A549 (cell line): ENCODE data around the gene ADK. TPM values are rescaled to one million over a fixed set of nuclear protein-coding genes. Genes with fewer than 3 reads are reported as not detected.

Source experiments
- ATAC-seq, 2 experiments: fragments of 200-7000 bp in 1 of 2; fragments of >200 bp in 1 of 2; cut with Nextera tagmentation in 1 of 2; cut with Tn5 transposase in 1 of 2; 3 replicates each; pipeline versions ENCODE4 v1.8.0 to v1.9.1; 2018 to 2020; ENCODE audit warnings: mild to moderate bottlenecking in 1 of 2, moderate library complexity in 1 of 2
- CTCF ChIA-PET: fragments of 300-600 bp; sonication (Branson Sonifier 250); formaldehyde crosslinking; extraction: SDS; loops from one replicate; lab custom pipeline; 2021; ENCODE audit warnings: antibody characterized with exemption, inconsistent platforms; lab: Yijun Ruan, JAX
- POLR2A ChIA-PET: fragments of 350-600 bp; formaldehyde crosslinking; extraction: SDS; loops from one replicate; lab custom pipeline; 2021; ENCODE audit warnings: antibody characterized with exemption, inconsistent platforms; lab: Yijun Ruan, JAX
- DNase-seq, 2 experiments: peaks; one replicate each; pipeline versions ENCODE4 v3.0.0 to v3.0.0-alpha.2; 2011 to 2016; ENCODE audit warnings: low read depth in 1 of 2, low spot score in 1 of 2
- FAIRE-seq: peaks from 2 replicates; lab custom pipeline; 2011; peaks lifted over from hg19 to GRCh38; lab: Jason Lieb, UNC
- H3K27ac ChIP-seq, 2 experiments: fragments of >200 bp; sonication (Bioruptor Twin); formaldehyde crosslinking; 3 replicates each; pipeline ENCODE4 v1.5.1; 2016 to 2017
- H3K4me1 ChIP-seq: fragments of >200 bp; sonication (Bioruptor Twin); formaldehyde crosslinking; 3 replicates; pipeline ENCODE4 v1.6.1; 2016
- H3K4me2 ChIP-seq: fragments of >200 bp; sonication (Bioruptor Twin); formaldehyde crosslinking; 3 replicates; pipeline ENCODE4 v1.6.1; 2016
- H3K4me3 ChIP-seq: fragments of >200 bp; sonication (Bioruptor Twin); formaldehyde crosslinking; 3 replicates; pipeline ENCODE4 v1.5.1; 2016
- H3K9me3 ChIP-seq: fragments of >200 bp; sonication (Bioruptor Twin); formaldehyde crosslinking; 3 replicates; pipeline ENCODE4 v1.6.1; 2016
- CBX2 ChIP-seq: fragments of 200-600 bp; sonication (generic); IDR thresholded peaks from 2 replicates; pipeline ENCODE4 v1.6.1; 2016; ENCODE audit warnings: low read depth, mild to moderate bottlenecking, borderline replicate concordance
- CBX8 ChIP-seq: fragments of 200-600 bp; sonication (generic); IDR thresholded peaks from 2 replicates; pipeline ENCODE4 v1.6.1; 2016
- CEBPB ChIP-seq, 2 experiments: fragments of >200 bp in 1 of 2; sonication (Bioruptor Twin) in 1 of 2; formaldehyde crosslinking in 1 of 2; IDR thresholded peaks; 2 replicates each; pipeline ENCODE4 v1.6.1; 2012 to 2016
- EHF ChIP-seq: fragments of 250-450 bp; sonication (Bioruptor Pico); IDR thresholded peaks from 2 replicates; pipeline ENCODE4 v1.5.0; 2020; ENCODE audit warnings: mild to moderate bottlenecking
- EHMT2 ChIP-seq: fragments of 200-600 bp; sonication (generic); IDR thresholded peaks from 2 replicates; pipeline ENCODE4 v1.6.1; 2016; ENCODE audit warnings: antibody characterized with exemption, low read depth, mild to moderate bottlenecking, moderate library complexity
- FOSB ChIP-seq: fragments of 250-450 bp; sonication (Bioruptor Pico); IDR thresholded peaks from 2 replicates; pipeline ENCODE4 v1.5.0; 2020; ENCODE audit warnings: mild to moderate bottlenecking, moderate library complexity
- FOSL2 ChIP-seq, 2 experiments: fragments of 450-650 bp in 1 of 2; fragments of >200 bp in 1 of 2; sonication (Bioruptor Twin) in 1 of 2; formaldehyde crosslinking; IDR thresholded peaks; 2 replicates each; pipeline versions ENCODE4 v1.5.0 to v1.6.1; 2016 to 2020; ENCODE audit warnings: mild to moderate bottlenecking in 1 of 2, moderate library complexity in 1 of 2
- GATA3 ChIP-seq: IDR thresholded peaks from 2 replicates; pipeline ENCODE4 v1.6.1; 2012; ENCODE audit warnings: borderline replicate concordance
- HOXB5 ChIP-seq: fragments of 250-450 bp; sonication (Bioruptor Pico); IDR thresholded peaks from 2 replicates; pipeline ENCODE4 v1.5.0; 2020; ENCODE audit warnings: mild to moderate bottlenecking, moderate library complexity
- KDM5A ChIP-seq: fragments of 200-600 bp; sonication (generic); IDR thresholded peaks from 2 replicates; pipeline ENCODE4 v1.6.1; 2016; ENCODE audit warnings: antibody characterized with exemption, mild to moderate bottlenecking
- NPAS2 ChIP-seq: fragments of 250-450 bp; sonication (Bioruptor Pico); IDR thresholded peaks from 2 replicates; pipeline ENCODE4 v1.8.0; 2022; ENCODE audit warnings: mild to moderate bottlenecking, moderate library complexity, borderline replicate concordance
- PHF8 ChIP-seq: fragments of 200-600 bp; sonication (generic); IDR thresholded peaks from 2 replicates; pipeline ENCODE4 v1.6.1; 2016; ENCODE audit warnings: low read depth, mild to moderate bottlenecking, antibody characterized with exemption, moderate library complexity, borderline replicate concordance
- POLR2A ChIP-seq: IDR thresholded peaks from 2 replicates; pipeline ENCODE4 v1.6.1; 2012; ENCODE audit warnings: mild to moderate bottlenecking, low read length
- RCOR1 ChIP-seq: fragments of 150-350 bp; IDR thresholded peaks from 2 replicates; pipeline ENCODE4 v1.6.1; 2014; ENCODE audit warnings: antibody characterized with exemption, low read length, low read depth
- RFX5 ChIP-seq: fragments of 450-650 bp; IDR thresholded peaks from 2 replicates; pipeline ENCODE4 v1.7.1; 2014; ENCODE audit warnings: antibody characterized with exemption, mild to moderate bottlenecking, moderate library complexity
- SREBF2 ChIP-seq: fragments of 450-650 bp; IDR thresholded peaks from 2 replicates; pipeline ENCODE4 v1.6.1; 2014; ENCODE audit warnings: mild to moderate bottlenecking, moderate library complexity
- ZFP36 ChIP-seq: fragments of 450-650 bp; IDR thresholded peaks from 2 replicates; pipeline ENCODE4 v1.6.1; 2014; ENCODE audit warnings: borderline replicate concordance; ENCODE audit not compliant: partially characterized antibody
- ZNF302 ChIP-seq: fragments of 250-450 bp; sonication (Bioruptor Pico); IDR thresholded peaks from 2 replicates; pipeline ENCODE4 v1.9.0; 2021; ENCODE audit warnings: inconsistent platforms, mild to moderate bottlenecking, moderate library complexity
- WGBS: methylation state at CpG from one replicate; pipeline ENCODE4 v1.1.6; 2017; ENCODE audit errors: missing lambda C conversion rate; 5-methylcytosine and 5-hydroxymethylcytosine counted together
- polyA plus RNA-seq, 4 experiments: library from polyadenylated mRNA; depleted of rRNA in 3 of 4; stranded (reverse); fragments of >200 nt; fragmentation: RNase III in 1 of 4; extraction: RNeasy Plus Mini Kit Qiagen cat#74134 plus additional on column Dnase treatment in 1 of 4; gene quantifications; 2 replicates in 3 of 4; 3 replicates in 1 of 4; pipeline ENCODE4 v1.2.3, GENCODE V29; 2011 to 2017
- TF ChIP-seq, protein P1 (sequence below): fragments of 450-650 bp; IDR thresholded peaks from 2 replicates; pipeline ENCODE4 v1.6.1; 2014; ENCODE audit warnings: antibody characterized with exemption
- TF ChIP-seq, protein P2 (sequence below): fragments of >200 bp; sonication (Bioruptor Twin); formaldehyde crosslinking; IDR thresholded peaks from 3 replicates; pipeline ENCODE4 v1.6.1; 2016
- TF ChIP-seq, protein P3 (sequence below): IDR thresholded peaks from 2 replicates; pipeline ENCODE4 v1.6.1; 2012

The ADK gene
- polyA plus RNA-seq, 2 of the 4 experiments (the other 2 are of a cell fraction) = 35.8 to 40.7 TPM

DNA sequence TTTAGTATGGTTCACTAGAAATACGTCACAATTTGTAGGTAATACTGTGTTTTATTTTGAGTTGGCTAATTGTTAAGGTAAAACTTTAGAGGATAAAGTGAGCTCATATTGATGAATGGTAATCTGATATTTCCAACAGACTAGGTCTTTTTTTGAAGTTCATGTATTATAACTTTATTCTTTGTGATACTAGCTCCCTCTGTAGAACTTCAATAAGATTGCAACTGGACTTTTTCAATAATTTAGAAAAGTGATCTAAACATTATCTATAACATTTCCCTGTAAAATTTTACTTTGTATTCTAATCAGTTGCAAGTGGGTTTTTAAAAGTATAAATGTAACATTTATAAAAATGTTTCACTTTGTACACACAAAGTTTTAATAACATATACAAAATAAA, 83.5 kb downstream of the ADK start (continued):
- no peak for TF ChIP-seq ZFP36
- TF ChIP-seq CEBPB (IDR thresholded peaks at IDR 0.05) = no peak
- TF ChIP-seq SREBF2 = no peak
- no peak for TF ChIP-seq GATA3
- TF ChIP-seq, all 56 proteins: peak for 3

DNA sequence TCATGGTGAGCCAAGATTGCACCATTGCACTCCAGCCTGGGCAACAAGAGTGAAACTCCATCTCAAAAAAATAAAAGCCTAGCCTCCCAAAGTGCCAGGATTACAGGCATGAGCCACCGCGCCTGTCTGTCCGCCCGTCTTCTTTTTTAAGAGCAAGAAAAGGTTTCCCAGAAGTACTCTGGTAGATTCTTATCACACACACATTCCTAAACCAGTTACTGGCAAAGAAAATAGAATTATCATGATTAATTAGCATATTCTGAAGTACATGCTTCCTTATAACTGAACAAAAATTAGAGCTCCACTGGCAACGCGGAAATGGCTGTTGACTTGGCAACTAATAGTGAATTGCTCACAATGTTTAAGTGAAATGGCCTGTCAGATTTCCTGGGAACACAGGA, 87.0 kb downstream of the ADK start:
- ChIA-PET POLR2A (no interaction called here), CTCF (interaction anchor here (0.6 kb wide), 1 partner anchor 859 kb away, joined by 3 read pairs; no protein-coding TSS in a partner anchor)
- no peak overlapping the region for H3K27ac ChIP-seq
- FAIRE-seq (no peak), ATAC-seq (no peak), DNase-seq (no peak)
- TF ChIP-seq EHMT2 (no peak), EHF (CRISPR knock-in tag) (no peak), PHF8 (no peak), NPAS2 (no peak)
- H3K9me3 ChIP-seq = no peaks in the 10 kb centered on the region
- H3K4me1 ChIP-seq = no peaks in the 10 kb centered on the region
- H3K4me2 ChIP-seq = no peak overlapping the region
- no peak overlapping the region for H3K4me3 ChIP-seq
- 95% methylated on average over 6 of the region's 6 CpGs for WGBS

DNA sequence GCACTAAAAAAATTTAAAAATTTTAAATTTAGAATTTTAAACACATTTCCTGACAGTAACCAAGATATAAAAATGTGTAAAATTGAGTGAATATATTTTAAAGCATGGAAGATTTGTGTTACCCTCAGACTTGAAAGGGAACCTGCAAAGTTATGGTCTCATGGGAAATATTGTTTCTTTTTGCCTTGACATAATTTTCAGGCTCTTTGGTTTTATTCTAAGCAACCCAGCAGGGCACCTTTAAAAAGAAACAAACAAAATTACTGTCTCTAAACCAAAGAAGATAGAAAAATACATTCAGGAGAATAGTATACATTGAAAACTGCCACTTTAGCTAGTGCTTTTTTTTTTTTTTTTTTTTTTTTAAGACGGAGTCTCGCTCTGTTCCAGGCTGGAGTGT, 87.5 kb downstream of the ADK start:
- FAIRE-seq (no peak), DNase-seq (no peak), ATAC-seq (no peak)
- Histone ChIP-seq H3K27ac (no peak overlapping the region), H3K9me3 (no peaks in the 10 kb centered on the region), H3K4me3 (no peak overlapping the region), H3K4me1 (no peaks in the 10 kb centered on the region)
- CTCF ChIA-PET = interaction anchor here (1.4 kb wide), 1 partner anchor 862 kb away, joined by 7 read pairs; no protein-coding TSS in a partner anchor
- POLR2A ChIA-PET = no interaction called here
- TF ChIP-seq RFX5 (no peak), EHMT2 (no peak), FOSL2 (IDR thresholded peaks at IDR 0.05) (no peak), FOSL2 (CRISPR knock-in tag; IDR thresholded peaks at IDR 0.05) (no peak), HOXB5 (CRISPR knock-in tag) (no peak), KDM5A (no peak), RCOR1 (no peak), FOSB (CRISPR knock-in tag) (no peak), CBX2 (no peak)
- TF ChIP-seq, protein P1, sequence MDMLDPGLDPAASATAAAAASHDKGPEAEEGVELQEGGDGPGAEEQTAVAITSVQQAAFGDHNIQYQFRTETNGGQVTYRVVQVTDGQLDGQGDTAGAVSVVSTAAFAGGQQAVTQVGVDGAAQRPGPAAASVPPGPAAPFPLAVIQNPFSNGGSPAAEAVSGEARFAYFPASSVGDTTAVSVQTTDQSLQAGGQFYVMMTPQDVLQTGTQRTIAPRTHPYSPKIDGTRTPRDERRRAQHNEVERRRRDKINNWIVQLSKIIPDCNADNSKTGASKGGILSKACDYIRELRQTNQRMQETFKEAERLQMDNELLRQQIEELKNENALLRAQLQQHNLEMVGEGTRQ = no peak
- TF ChIP-seq, protein P2, sequence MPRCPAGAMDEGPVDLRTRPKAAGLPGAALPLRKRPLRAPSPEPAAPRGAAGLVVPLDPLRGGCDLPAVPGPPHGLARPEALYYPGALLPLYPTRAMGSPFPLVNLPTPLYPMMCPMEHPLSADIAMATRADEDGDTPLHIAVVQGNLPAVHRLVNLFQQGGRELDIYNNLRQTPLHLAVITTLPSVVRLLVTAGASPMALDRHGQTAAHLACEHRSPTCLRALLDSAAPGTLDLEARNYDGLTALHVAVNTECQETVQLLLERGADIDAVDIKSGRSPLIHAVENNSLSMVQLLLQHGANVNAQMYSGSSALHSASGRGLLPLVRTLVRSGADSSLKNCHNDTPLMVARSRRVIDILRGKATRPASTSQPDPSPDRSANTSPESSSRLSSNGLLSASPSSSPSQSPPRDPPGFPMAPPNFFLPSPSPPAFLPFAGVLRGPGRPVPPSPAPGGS = no peak
- TF ChIP-seq, all 56 proteins: peak for 0
- no peak overlapping the region for H3K4me2 ChIP-seq
- 94% methylated on average over 2 of the region's 2 CpGs for WGBS

DNA sequence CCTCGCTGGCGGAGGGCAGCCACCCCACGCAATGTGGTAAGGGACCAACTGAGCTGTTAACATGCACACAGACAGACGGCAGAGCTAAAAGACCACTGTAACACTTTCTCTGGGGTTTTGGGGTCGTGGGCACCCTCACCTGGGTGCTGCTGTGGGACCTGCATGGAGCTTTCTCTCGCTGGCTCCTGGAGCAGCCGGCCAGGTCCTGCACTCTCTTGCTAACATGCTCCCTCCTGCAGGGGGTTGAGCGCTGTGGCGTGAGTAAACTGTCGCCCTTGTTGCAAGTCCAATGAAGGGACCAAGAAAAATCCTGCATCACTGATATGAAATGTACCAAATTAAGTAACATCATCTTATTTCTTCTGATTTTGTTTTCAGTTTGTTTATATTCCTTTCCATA, 92.0 kb downstream of the ADK start:
- DNase-seq (no peak), FAIRE-seq (no peak), ATAC-seq (0 out of 6 replicates have a peak, but pooled peaks of 1 of the 2 experiments have one; percentile 30)
- no peaks in the 10 kb centered on the region for H3K4me1 ChIP-seq
- H3K9me3 ChIP-seq = no peaks in the 10 kb centered on the region
- ChIA-PET CTCF (interaction anchor here (0.5 to 11.6 kb wide), 14 partner anchors 8 to 993 kb away, joined by 3 to 210 read pairs (median 4); partner anchors contain the start of gene COMTD1), POLR2A (no interaction called here)
- H3K4me2 ChIP-seq = no peak overlapping the region
- WGBS = 78% methylated on average over 10 of the region's 10 CpGs
- no peak overlapping the region for H3K4me3 ChIP-seq
- H3K27ac ChIP-seq = no peak overlapping the region
- TF ChIP-seq CBX8 = no peak
- TF ChIP-seq, protein P3, sequence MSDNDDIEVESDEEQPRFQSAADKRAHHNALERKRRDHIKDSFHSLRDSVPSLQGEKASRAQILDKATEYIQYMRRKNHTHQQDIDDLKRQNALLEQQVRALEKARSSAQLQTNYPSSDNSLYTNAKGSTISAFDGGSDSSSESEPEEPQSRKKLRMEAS = no peak
- TF ChIP-seq POLR2A = no peak
- no peak for TF ChIP-seq ZNF302 (CRISPR knock-in tag)
- no peak for TF ChIP-seq CEBPB (IDR thresholded peaks at IDR 0.05)
